Stomach (tissue), 9 donors: ENCODE results near the gene RIPOR1. TPM values are rescaled to one million over a fixed set of nuclear protein-coding genes. Genes with fewer than 3 reads are reported as not detected.
A peak's percentile ranks its signal among the peaks of the same experiment; 100 is the strongest.

Source experiments
- DNase-seq, 2 donors: peaks; one replicate each; pipeline versions ENCODE4 v3.0.0 to v3.0.0-alpha.2; 2013 to 2019
- H3K27ac ChIP-seq, 5 donors: fragments of 200-600 bp in 4 of 5; sonication (generic) in 4 of 5; one replicate each; pipeline ENCODE4 v1.5.1; 2013 to 2019; ENCODE audit warnings: mild to moderate bottlenecking in 1 of 5, moderate library complexity in 1 of 5
- H3K27me3 ChIP-seq, 3 donors: fragments of 200-600 bp; sonication (generic); one replicate each; pipeline ENCODE4 v1.5.1; 2017 to 2019; ENCODE audit warnings: mixed run types in 1 of 3
- H3K36me3 ChIP-seq, 4 donors: fragments of 200-600 bp; sonication (generic); 1 replicate in 3 of 4; 2 replicates in 1 of 4; pipeline ENCODE4 v1.5.1; 2016 to 2019
- H3K4me1 ChIP-seq, 4 donors: fragments of 200-600 bp; sonication (generic); one replicate each; pipeline ENCODE4 v1.5.1; 2016 to 2019
- H3K4me3 ChIP-seq, 4 donors: fragments of 200-600 bp; sonication (generic) in 3 of 4; one replicate each; pipeline ENCODE4 v1.5.1; 2016 to 2019; ENCODE audit warnings: mild to moderate bottlenecking in 1 of 4
- H3K9me3 ChIP-seq, 4 donors: fragments of 200-600 bp; sonication (generic); one replicate each; pipeline ENCODE4 v1.5.1; 2016 to 2019
- EP300 ChIP-seq: sonication (generic); formaldehyde crosslinking; IDR thresholded peaks from one replicate; pipeline ENCODE4 v1.6.1; 2017; ENCODE audit warnings: antibody characterized with exemption
- POLR2A ChIP-seq, 4 donors: fragments of 450-650 bp; IDR thresholded peaks; one replicate each; pipeline ENCODE4 v1.6.1; 2016; ENCODE audit warnings: antibody characterized with exemption in 4 of 4, control low read depth in 2 of 4, mild to moderate bottlenecking in 1 of 4, moderate library complexity in 1 of 4
- POLR2AphosphoS5 ChIP-seq, 3 donors: sonication (generic); formaldehyde crosslinking; IDR thresholded peaks; one replicate each; pipeline ENCODE4 v1.6.1; 2016; ENCODE audit warnings: antibody characterized with exemption in 3 of 3
- WGBS, 5 donors: extraction: QIAGEN DNeasy Blood & Tissue Kit in 3 of 5; methylation state at CpG; one replicate each; pipeline versions ENCODE4 v1.1.5 to v1.1.7; 2013 to 2018; 5-methylcytosine and 5-hydroxymethylcytosine counted together
- intact Hi-C: fragments of 100-400 bp; cut with DNase I; formaldehyde crosslinking; loops from one replicate; pipeline ENCODE4 v1.15.1; 2023; ENCODE audit warnings: low total_unique reads
- polyA plus RNA-seq, 3 donors: library from polyadenylated mRNA; stranded (reverse); fragments of 200-250 nt; gene quantifications; one replicate each; pipeline ENCODE4 v1.2.3, GENCODE V29; 2013
- total RNA-seq, 5 donors: library from RNA; depleted of rRNA; stranded (reverse); fragments of >200 nt; gene quantifications; one replicate each; pipeline versions ENCODE4 v1.1.0 to v1.2.3, GENCODE V29; 2014 to 2016
- TF ChIP-seq, protein P1 (sequence below), 7 experiments: fragments of 450-650 bp in 4 of 7; fragments of 200-600 bp in 3 of 7; sonication (generic) in 3 of 7; IDR thresholded peaks; one replicate each; pipeline ENCODE4 v1.5.1; 2016 to 2019; ENCODE audit warnings: antibody characterized with exemption in 7 of 7, control low read depth in 2 of 7, mild to moderate bottlenecking in 1 of 7
- donor health status: healthy with polysubstance abuse.
- donor health status: Bipolar disorder and iron deficiency.
- donor health status: healthy.

The RIPOR1 gene
- total and polyA plus RNA-seq, 8 donors = 17.2 to 159 (median 27.4) TPM

DNA sequence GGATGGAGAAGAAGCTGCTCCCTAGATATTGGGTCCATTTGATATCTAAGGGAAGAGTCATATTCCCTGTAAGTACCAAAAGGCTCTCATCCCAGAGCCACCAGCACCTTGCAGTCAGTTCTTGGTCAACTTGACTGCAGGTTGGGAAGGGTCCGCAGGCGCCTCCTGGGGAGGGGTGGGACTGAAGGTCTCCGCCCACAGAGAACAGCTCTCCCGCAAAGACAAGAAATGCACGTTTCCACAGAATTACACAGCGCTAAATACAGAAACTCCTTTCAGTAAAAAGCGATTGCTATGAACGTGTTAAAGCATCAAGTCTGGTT, 32.8 kb downstream of the RIPOR1 start:
- Histone ChIP-seq H3K9me3 (no peaks in the 10 kb centered on the region), H3K4me1 (peaks cover 18 to 39% (median 36%) of the 10 kb centered on the region in 4 donors), H3K4me3 (peak overlapping the region; percentile 72 to 98 (median 88)), H3K27ac (peak overlapping the region; percentile 99 to 100 (median 100)), H3K36me3 (no peaks in the 10 kb centered on the region), H3K27me3 (no peaks in the 10 kb centered on the region)
- 0 to 4% (median 2%) methylated on average over 8 of the region's 8 CpGs for WGBS, 5 donors
- DNase-seq = no peak
- TF ChIP-seq, protein P1, sequence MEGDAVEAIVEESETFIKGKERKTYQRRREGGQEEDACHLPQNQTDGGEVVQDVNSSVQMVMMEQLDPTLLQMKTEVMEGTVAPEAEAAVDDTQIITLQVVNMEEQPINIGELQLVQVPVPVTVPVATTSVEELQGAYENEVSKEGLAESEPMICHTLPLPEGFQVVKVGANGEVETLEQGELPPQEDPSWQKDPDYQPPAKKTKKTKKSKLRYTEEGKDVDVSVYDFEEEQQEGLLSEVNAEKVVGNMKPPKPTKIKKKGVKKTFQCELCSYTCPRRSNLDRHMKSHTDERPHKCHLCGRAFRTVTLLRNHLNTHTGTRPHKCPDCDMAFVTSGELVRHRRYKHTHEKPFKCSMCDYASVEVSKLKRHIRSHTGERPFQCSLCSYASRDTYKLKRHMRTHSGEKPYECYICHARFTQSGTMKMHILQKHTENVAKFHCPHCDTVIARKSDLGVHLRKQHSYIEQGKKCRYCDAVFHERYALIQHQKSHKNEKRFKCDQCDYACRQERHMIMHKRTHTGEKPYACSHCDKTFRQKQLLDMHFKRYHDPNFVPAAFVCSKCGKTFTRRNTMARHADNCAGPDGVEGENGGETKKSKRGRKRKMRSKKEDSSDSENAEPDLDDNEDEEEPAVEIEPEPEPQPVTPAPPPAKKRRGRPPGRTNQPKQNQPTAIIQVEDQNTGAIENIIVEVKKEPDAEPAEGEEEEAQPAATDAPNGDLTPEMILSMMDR (IDR thresholded peaks at IDR 0.05) = no peak
- TF ChIP-seq EP300 (no peak), POLR2A (IDR thresholded peaks at IDR 0.05) (no peak), POLR2AphosphoS5 (IDR thresholded peaks at IDR 0.05) (no peak)
- intact Hi-C loops = no loop called here

DNA sequence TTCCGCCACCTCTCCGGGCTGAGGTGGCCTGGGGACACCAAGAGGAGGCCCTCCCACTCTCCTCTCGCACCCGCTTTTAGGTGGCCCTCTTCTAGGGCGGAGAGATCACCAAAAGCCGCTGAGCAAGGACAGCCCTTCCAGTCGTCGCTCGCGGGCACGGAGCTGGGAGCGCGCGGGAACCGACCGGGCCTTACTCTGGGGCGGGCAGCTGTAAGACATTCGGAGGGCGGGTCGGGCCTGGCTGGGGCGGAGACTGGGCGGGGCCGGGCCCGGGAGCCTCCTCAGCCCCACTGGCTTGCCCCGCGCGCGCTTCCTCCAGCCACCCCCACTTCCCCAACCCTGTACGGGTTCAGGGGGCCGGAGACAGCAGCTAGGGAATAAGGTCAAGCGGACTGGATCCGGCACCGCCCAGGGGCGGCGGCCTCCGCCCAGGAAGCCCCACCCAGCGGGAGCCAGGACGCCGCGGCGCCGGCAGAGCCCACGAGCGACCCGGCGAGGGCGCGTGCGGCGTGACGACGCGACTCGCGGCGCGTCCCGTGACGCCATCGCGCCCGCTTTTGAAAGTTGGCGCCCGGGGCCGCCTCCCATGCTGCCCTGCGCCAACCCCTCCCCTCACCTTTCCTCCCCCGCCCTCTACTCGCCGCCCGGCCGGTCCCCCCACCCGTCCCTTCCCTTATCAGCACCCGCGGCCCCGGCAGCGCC, 33.3 kb downstream of the RIPOR1 start:
- intact Hi-C loops = no loop called here
- DNase-seq = peak; percentile 96 to 99
- TF ChIP-seq EP300 = no peak
- peak in 1 of 4 donors; percentile 15 for TF ChIP-seq POLR2A (IDR thresholded peaks at IDR 0.05)
- peak; percentile 35 to 85 (median 49) for TF ChIP-seq POLR2AphosphoS5 (IDR thresholded peaks at IDR 0.05)
- TF ChIP-seq, protein P1 (IDR thresholded peaks at IDR 0.05) = no peak
- WGBS, 5 donors = 0 to 2% (median 0%) methylated on average over 34 to 76 of the region's 76 CpGs
- H3K27me3 ChIP-seq = no peaks in the 10 kb centered on the region
- H3K9me3 ChIP-seq = no peaks in the 10 kb centered on the region
- H3K4me3 ChIP-seq = peak overlapping the region; percentile 72 to 98 (median 88)
- H3K27ac ChIP-seq = peak overlapping the region; percentile 99 to 100 (median 100)
- H3K4me1 ChIP-seq = peaks cover 18 to 43% (median 36%) of the 10 kb centered on the region in 4 donors
- H3K36me3 ChIP-seq = no peaks in the 10 kb centered on the region

DNA sequence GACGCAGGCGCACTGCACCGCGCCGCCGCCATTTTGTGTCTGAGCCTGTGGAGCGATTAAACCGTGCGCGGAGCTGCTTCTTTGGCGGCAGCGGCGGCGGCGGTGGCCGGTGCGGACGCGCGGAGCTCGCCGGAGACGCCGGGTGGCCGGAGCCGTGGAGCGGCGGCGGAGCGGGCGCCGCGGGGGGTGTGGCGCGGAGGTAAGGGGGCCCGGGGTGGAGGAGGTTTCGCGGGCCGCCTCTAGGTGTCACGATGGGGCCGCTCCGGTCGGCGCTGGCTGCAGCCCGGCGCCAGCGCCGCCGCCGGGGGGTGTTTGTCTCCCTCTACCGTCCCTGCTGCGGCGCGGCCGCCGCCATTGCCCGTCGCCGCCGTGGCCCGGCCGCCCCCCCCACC, 33.9 kb downstream of the RIPOR1 start, which contains the start of gene CTCF:
Gene CTCF, plus strand, starts transcription at position 1 of the 392 bp plus-strand sequence. CDS start 48,307 bp downstream, outside the sequence.
- Histone ChIP-seq H3K36me3 (no peaks in the 10 kb centered on the region), H3K27ac (peak within 1 kb of the TSS; percentile 99 to 100 (median 100)), H3K27me3 (no peaks in the 10 kb centered on the region), H3K4me1 (peaks cover 18 to 48% (median 36%) of the 10 kb centered on the region in 4 donors), H3K9me3 (no peaks in the 10 kb centered on the region), H3K4me3 (peak within 1 kb of the TSS; percentile 72 to 98 (median 88))
- peak; percentile 85 to 95 for DNase-seq
- TF ChIP-seq, protein P1 (IDR thresholded peaks at IDR 0.05) = peak in 3 of 7 experiments; percentile 52 to 80 (median 64)
- no peak for TF ChIP-seq EP300
- TF ChIP-seq POLR2AphosphoS5 (IDR thresholded peaks at IDR 0.05) = no peak
- no peak for TF ChIP-seq POLR2A (IDR thresholded peaks at IDR 0.05)
- 0 to 2% (median 0%) methylated on average over 1 to 55 of the region's 62 CpGs for WGBS, 5 donors
- intact Hi-C loops = no loop called here

DNA sequence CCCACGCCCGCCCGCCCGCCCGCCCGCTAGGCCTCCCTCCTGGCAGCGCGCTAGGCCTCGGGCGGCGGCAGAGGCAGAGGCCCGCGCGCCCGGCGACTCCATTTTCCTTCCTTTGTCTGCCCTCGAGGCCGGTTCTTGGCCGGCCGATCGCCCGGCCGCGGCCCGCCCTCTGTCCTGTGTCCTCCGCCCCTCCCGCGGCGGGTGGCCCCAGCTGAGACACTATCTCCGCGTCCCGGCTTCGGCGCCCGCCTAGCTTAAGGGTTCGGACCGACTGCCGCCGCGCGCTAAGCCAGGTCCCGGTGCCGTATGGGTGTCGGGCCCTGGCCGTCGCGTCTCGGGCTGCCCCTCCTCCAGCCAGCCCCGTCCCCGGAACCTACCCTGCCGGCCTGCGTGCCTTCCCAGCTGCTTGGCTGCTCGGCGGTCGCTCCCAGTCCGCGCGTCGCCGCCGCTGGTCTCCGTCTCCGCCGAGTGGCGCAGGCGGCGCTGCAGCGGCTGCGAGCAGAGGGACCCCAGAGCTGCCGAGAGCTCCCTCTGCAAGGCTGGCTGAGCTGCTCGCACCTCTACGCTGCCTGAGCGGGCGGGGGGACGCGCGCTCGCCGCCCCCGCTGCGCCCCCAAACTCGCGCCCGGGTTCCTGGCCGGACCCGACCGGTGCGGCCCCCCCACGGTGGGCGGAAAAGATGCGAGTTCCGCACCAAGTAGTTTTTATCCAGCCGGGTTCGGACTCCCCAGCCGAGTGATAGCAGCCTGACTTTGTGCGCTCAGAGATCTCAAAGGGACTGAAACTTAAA, 34.5 kb downstream of the RIPOR1 start:
- intact Hi-C loops = no loop called here
- no peaks in the 10 kb centered on the region for H3K9me3 ChIP-seq
- no peaks in the 10 kb centered on the region for H3K27me3 ChIP-seq
- WGBS, 5 donors = 0% methylated on average over 4 to 96 of the region's 96 CpGs
- H3K36me3 ChIP-seq = no peaks in the 10 kb centered on the region
- H3K27ac ChIP-seq = peak overlapping the region; percentile 99 to 100 (median 100)
- peak; percentile 65 to 88 for DNase-seq
- H3K4me3 ChIP-seq = peak overlapping the region; percentile 72 to 98 (median 88)
- TF ChIP-seq, protein P1 (IDR thresholded peaks at IDR 0.05) = peak in 2 of 7 experiments; percentile 3 to 12
- TF ChIP-seq POLR2AphosphoS5 (IDR thresholded peaks at IDR 0.05) (peak in 2 of 3 donors; percentile 29 to 52), POLR2A (IDR thresholded peaks at IDR 0.05) (peak in 1 of 4 donors; percentile 12), EP300 (no peak)
- peaks cover 18 to 48% (median 36%) of the 10 kb centered on the region in 4 donors for H3K4me1 ChIP-seq
